CD4-positive, alpha-beta T cell treated with Interleukin-15 for 4 hours (primary cell): Measurements from ENCODE around the gene SELENOH.
A peak's percentile ranks its signal among the peaks of the same experiment; 100 is the strongest.
"Not testable (repeated sequence)": the region's sequence is repeated elsewhere in the genome, so short reads cannot be mapped to it uniquely, and the experiment has no call there.

Source experiments
- DNase-seq: peaks from one replicate; pipeline ENCODE4 v3.0.0-alpha.2; 2020; ENCODE audit warnings: low spot score

Gene SELENOH

GRCh38 chr11:57741132-57742086 lies at the start of gene SELENOH:
SELENOH (plus strand) TSS chr11:57741491; CDS start chr11:57741596, 105 bp downstream.
- DNase-seq, result peak; percentile 92

GRCh38 chr11:57698843-57699365 lies 42.4 kb upstream of the SELENOH start:
- DNase-seq, result no peak

GRCh38 chr11:57699813-57700212 lies 41.5 kb upstream of the SELENOH start:
- no peak for DNase-seq

GRCh38 chr11:57700425-57700824 lies 40.9 kb upstream of the SELENOH start:
- DNase-seq, result no peak

- no peak for DNase-seq
Observed at GRCh38 chr11:57703341-57703740, 38.0 kb upstream of the SELENOH start.

GRCh38 chr11:57704932-57705331 lies 36.4 kb upstream of the SELENOH start:
- no peak for DNase-seq

GRCh38 chr11:57705432-57705831 lies 35.9 kb upstream of the SELENOH start:
- not testable (repeated sequence) for DNase-seq

- DNase-seq, result no peak
Observed at GRCh38 chr11:57709802-57710367, 31.4 kb upstream of the SELENOH start.

- DNase-seq, result peak; percentile 88
Observed at GRCh38 chr11:57711414-57712255, 29.7 kb upstream of the SELENOH start, which contains the start of gene MED19. MED19 (minus strand) TSS chr11:57712215; CDS start chr11:57712179, 36 bp downstream.

GRCh38 chr11:57712256-57713150 lies 28.8 kb upstream of the SELENOH start, which contains the start of gene TMX2:
TMX2 (plus strand) TSS chr11:57712593; CDS start chr11:57712619, 26 bp downstream.
- DNase-seq, result peak; percentile 96

GRCh38 chr11:57713835-57714234 lies 27.5 kb upstream of the SELENOH start:
- no peak for DNase-seq

- not testable (repeated sequence) for DNase-seq
Observed at GRCh38 chr11:57716726-57717125, 24.6 kb upstream of the SELENOH start.

GRCh38 chr11:57727185-57727584 lies 14.1 kb upstream of the SELENOH start:
- no peak for DNase-seq

- no peak for DNase-seq
Observed at GRCh38 chr11:57728829-57729228, 12.5 kb upstream of the SELENOH start.

GRCh38 chr11:57729479-57729878 lies 11.8 kb upstream of the SELENOH start:
- DNase-seq, result no peak

GRCh38 chr11:57732661-57733060 lies 8.6 kb upstream of the SELENOH start:
- no peak for DNase-seq

GRCh38 chr11:57735619-57736298 lies 5.5 kb upstream of the SELENOH start:
- no peak for DNase-seq

- DNase-seq, result no peak
Observed at GRCh38 chr11:57742087-57742452, 779 bp downstream of the SELENOH start.

- no peak for DNase-seq
Observed at GRCh38 chr11:57744357-57744756, 3.1 kb downstream of the SELENOH start.

GRCh38 chr11:57745206-57745605 lies 3.9 kb downstream of the SELENOH start:
- DNase-seq, result no peak
